ENCODE data around the gene NRCAM. TPM values are rescaled to one million over a fixed set of nuclear protein-coding genes. Genes with fewer than 3 reads are reported as not detected.

The NRCAM gene
- total RNA-seq, 1 donor from 2014 or later, result 0.14 TPM

DNA sequence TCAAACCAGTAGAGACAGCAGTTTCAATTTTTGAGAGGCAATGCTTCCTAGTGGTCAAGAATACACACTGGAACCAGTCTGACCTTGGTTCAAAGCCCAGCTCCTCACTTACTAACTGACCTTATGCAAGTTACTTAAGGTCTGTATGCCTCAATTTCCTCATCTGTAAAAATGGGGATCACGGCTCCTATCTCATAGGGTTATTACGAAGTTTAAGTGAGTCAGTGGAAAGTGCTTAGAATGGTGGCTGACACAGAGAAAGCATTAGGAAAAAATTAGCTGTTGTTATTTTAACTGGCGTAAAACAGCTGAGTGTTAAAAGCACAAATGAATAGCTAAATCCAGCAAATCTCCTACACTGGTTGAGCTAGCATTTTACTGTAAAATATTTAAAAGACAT lies 163.7 kb downstream of the NRCAM start:
- Histone ChIP-seq H3K4me3 (no peak overlapping the region), H3K27ac (replicated peaks) (no peak overlapping the region), H3K36me3 (no peaks in the 10 kb centered on the region), H3K4me1 (no peaks in the 10 kb centered on the region), H3K9me3 (replicated peaks) (no peaks in the 10 kb centered on the region), H3K27me3 (ENCODE audit: low read depth) (no peaks in the 10 kb centered on the region)
- intact Hi-C loops (cut with micrococcal nuclease), result no loop called here
- no peak for DNase-seq
- TF ChIP-seq, protein P1, sequence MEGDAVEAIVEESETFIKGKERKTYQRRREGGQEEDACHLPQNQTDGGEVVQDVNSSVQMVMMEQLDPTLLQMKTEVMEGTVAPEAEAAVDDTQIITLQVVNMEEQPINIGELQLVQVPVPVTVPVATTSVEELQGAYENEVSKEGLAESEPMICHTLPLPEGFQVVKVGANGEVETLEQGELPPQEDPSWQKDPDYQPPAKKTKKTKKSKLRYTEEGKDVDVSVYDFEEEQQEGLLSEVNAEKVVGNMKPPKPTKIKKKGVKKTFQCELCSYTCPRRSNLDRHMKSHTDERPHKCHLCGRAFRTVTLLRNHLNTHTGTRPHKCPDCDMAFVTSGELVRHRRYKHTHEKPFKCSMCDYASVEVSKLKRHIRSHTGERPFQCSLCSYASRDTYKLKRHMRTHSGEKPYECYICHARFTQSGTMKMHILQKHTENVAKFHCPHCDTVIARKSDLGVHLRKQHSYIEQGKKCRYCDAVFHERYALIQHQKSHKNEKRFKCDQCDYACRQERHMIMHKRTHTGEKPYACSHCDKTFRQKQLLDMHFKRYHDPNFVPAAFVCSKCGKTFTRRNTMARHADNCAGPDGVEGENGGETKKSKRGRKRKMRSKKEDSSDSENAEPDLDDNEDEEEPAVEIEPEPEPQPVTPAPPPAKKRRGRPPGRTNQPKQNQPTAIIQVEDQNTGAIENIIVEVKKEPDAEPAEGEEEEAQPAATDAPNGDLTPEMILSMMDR (IDR thresholded peaks at IDR 0.05; ENCODE audit: borderline replicate concordance), result no peak

DNA sequence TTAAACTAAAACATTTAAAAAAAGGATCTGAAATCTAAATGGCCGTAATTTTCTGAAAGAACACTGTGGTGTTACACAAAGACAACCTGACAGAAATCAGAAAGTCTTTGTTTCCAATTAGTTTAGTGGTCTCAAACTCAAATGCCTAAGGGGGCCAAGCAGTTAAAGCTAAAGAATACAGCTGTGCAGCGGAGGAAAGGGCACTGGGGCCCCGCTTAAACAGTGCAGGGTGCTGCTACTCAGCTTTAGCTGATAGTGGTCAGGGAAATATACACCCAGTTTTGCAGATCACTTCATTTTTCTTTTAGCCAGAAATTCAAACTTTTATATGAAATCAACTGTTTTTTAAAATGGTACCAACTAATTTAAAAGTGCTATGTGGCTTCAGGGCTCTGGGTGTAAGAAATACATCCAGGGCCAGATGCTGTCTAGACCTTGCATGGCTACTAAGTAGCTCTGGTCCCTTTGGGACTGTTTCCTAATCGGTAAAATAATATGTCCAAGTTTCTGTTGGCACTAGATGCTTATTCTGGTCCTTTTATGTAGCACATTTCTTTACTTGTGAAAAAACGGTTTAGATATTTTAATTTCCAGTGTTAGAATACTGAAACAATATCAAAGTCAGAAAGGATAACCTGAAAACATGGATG lies 164.3 kb downstream of the NRCAM start:
- no peak overlapping the region for H3K4me3 ChIP-seq
- H3K4me1 ChIP-seq, result no peaks in the 10 kb centered on the region
- H3K36me3 ChIP-seq, result no peaks in the 10 kb centered on the region
- H3K27me3 ChIP-seq (ENCODE audit: low read depth), result peaks cover 4% of the 10 kb centered on the region
- H3K27ac ChIP-seq (replicated peaks), result no peak overlapping the region
- no peaks in the 10 kb centered on the region for H3K9me3 ChIP-seq (replicated peaks)
- TF ChIP-seq, protein P1 (IDR thresholded peaks at IDR 0.05; ENCODE audit: borderline replicate concordance), result no peak
- intact Hi-C loops (cut with micrococcal nuclease), result no loop called here
- DNase-seq, result no peak

DNA sequence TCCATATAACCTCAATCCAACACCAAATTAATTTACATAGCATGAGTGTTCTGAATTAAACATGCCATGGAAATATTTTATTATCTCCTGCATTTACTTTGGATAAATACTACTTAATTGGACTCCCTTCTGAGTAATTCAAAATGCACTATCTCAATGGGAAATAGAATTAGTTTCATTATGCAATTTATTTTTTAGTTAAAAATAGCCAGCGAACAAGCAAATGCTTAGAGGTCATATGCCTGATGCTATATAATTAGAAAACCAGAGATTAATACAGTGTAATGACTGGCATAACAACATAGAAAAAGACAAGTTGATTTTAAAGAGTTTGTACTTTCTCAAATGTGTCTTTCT lies 165.1 kb downstream of the NRCAM start:
- no peak for DNase-seq
- H3K4me1 ChIP-seq, result no peaks in the 10 kb centered on the region
- TF ChIP-seq, protein P1 (IDR thresholded peaks at IDR 0.05; ENCODE audit: borderline replicate concordance), result no peak
- no peaks in the 10 kb centered on the region for H3K9me3 ChIP-seq (replicated peaks)
- intact Hi-C loops (cut with micrococcal nuclease), result no loop called here
- H3K36me3 ChIP-seq, result no peaks in the 10 kb centered on the region
- peaks cover 7% of the 10 kb centered on the region for H3K27me3 ChIP-seq (ENCODE audit: low read depth)
- no peak overlapping the region for H3K4me3 ChIP-seq
- no peak overlapping the region for H3K27ac ChIP-seq (replicated peaks)

DNA sequence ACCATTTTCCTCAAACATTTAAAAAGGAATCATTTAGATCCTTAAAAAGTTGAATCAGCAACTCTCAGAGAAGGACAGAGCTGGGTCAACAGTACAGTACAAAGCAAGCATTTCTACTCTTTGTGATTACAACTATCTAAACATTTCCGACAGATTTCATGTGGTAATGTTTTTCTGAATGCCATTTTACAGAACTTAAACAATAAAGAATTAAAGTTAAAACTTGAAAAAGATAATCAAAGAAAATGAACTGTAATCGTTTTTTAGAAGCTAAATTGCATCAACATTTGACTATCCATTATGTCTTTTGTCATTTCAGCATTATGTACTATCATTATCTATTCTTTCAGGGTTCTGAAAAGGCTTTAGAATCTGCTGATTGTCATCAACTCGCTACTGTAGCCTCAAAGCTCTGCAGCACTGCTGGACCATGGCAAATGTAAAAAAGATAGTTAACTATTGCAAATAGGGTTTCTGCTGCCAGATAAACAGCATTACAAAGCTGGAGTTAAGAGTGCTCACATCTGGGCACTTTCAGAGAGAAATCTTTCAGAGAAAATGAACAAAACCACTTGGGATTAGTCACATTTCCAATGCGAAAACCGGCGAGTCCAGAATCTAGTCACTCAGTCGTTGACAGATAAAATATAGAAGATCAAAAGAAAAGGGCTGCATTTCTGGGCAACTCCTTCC lies 165.6 kb downstream of the NRCAM start:
- no peaks in the 10 kb centered on the region for H3K9me3 ChIP-seq (replicated peaks)
- no peaks in the 10 kb centered on the region for H3K36me3 ChIP-seq
- DNase-seq, result no peak
- TF ChIP-seq, protein P1 (IDR thresholded peaks at IDR 0.05; ENCODE audit: borderline replicate concordance), result no peak
- no peak overlapping the region for H3K27ac ChIP-seq (replicated peaks)
- H3K4me3 ChIP-seq, result no peak overlapping the region
- H3K4me1 ChIP-seq, result no peaks in the 10 kb centered on the region
- intact Hi-C loops (cut with micrococcal nuclease), result no loop called here
- H3K27me3 ChIP-seq (ENCODE audit: low read depth), result peaks cover 11% of the 10 kb centered on the region

DNA sequence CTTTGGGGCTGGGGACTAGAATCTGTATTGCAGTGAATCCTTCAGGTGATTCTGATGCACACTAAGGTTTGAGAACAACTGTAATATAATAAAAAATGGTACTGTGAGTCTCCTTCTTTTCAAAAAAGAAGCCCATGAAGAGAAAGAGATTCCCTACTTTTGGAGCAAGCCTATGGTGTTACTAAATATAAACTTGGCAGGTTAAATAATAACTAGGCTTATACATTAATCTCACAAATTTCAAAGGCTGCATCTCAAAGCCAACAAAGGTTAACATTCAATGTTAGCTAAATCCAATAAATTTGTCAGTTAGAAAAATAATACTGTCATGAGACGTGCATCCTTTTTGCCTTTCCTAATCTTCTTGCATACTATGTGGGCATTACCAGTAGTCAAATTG lies 166.4 kb downstream of the NRCAM start:
- no peak overlapping the region for H3K27ac ChIP-seq (replicated peaks)
- no peak overlapping the region for H3K4me3 ChIP-seq
- DNase-seq, result no peak
- H3K36me3 ChIP-seq, result no peaks in the 10 kb centered on the region
- TF ChIP-seq, protein P1 (IDR thresholded peaks at IDR 0.05; ENCODE audit: borderline replicate concordance), result no peak
- intact Hi-C loops (cut with micrococcal nuclease), result no loop called here
- H3K27me3 ChIP-seq (ENCODE audit: low read depth), result peaks cover 19% of the 10 kb centered on the region
- H3K9me3 ChIP-seq (replicated peaks), result no peaks in the 10 kb centered on the region
- no peaks in the 10 kb centered on the region for H3K4me1 ChIP-seq
